Measurements from ENCODE around the gene LRP6.
"Not testable (repeated sequence)": the region's sequence is repeated elsewhere in the genome, so short reads cannot be mapped to it uniquely, and the experiment has no call there.

LRP6 gene

GRCh38 chr12:12159988-12160387 is 106.9 kb downstream of the LRP6 start:
- DNase-seq (ENCODE audit: low spot score in 2 of 2) (no peak), ATAC-seq (ENCODE audit: low read depth) (no peak)
- Mint-ChIP-seq H3K9me3 (no peaks in the 10 kb centered on the region), H3K4me1 (no peaks in the 10 kb centered on the region), H3K27me3 (no peaks in the 10 kb centered on the region), H3K27ac (no peak overlapping the region), H3K4me3 (no peak overlapping the region), H3K36me3 (no peaks in the 10 kb centered on the region)

GRCh38 chr12:12158858-12159257 is 108.0 kb downstream of the LRP6 start:
- Mint-ChIP-seq H3K27me3 (no peaks in the 10 kb centered on the region), H3K27ac (no peak overlapping the region), H3K36me3 (no peaks in the 10 kb centered on the region), H3K9me3 (no peaks in the 10 kb centered on the region), H3K4me1 (no peaks in the 10 kb centered on the region), H3K4me3 (no peak overlapping the region)
- no peak for DNase-seq (ENCODE audit: low spot score in 2 of 2)
- no peak for ATAC-seq (ENCODE audit: low read depth)

GRCh38 chr12:12157424-12157823 is 109.4 kb downstream of the LRP6 start:
- Mint-ChIP-seq H3K4me3 (no peak overlapping the region), H3K9me3 (no peaks in the 10 kb centered on the region), H3K36me3 (no peaks in the 10 kb centered on the region), H3K27me3 (no peaks in the 10 kb centered on the region), H3K27ac (no peak overlapping the region), H3K4me1 (no peaks in the 10 kb centered on the region)
- ATAC-seq (ENCODE audit: low read depth) (no peak), DNase-seq (ENCODE audit: low spot score in 2 of 2) (no peak)

GRCh38 chr12:12156828-12157227 is 110.0 kb downstream of the LRP6 start:
- no peak for DNase-seq (ENCODE audit: low spot score in 2 of 2)
- Mint-ChIP-seq H3K9me3 (no peaks in the 10 kb centered on the region), H3K27ac (no peak overlapping the region), H3K4me3 (no peak overlapping the region), H3K27me3 (no peaks in the 10 kb centered on the region), H3K4me1 (no peaks in the 10 kb centered on the region), H3K36me3 (no peaks in the 10 kb centered on the region)
- ATAC-seq (ENCODE audit: low read depth) = no peak

GRCh38 chr12:12156116-12156515 is 110.7 kb downstream of the LRP6 start:
- Mint-ChIP-seq H3K9me3 (no peaks in the 10 kb centered on the region), H3K4me1 (no peaks in the 10 kb centered on the region), H3K36me3 (no peaks in the 10 kb centered on the region), H3K27ac (no peak overlapping the region), H3K27me3 (no peaks in the 10 kb centered on the region), H3K4me3 (no peak overlapping the region)
- ATAC-seq (ENCODE audit: low read depth) (no peak), DNase-seq (ENCODE audit: low spot score in 2 of 2) (no peak)

- ATAC-seq (ENCODE audit: low read depth) (no peak), DNase-seq (ENCODE audit: low spot score in 2 of 2) (no peak)
- no peak overlapping the region for H3K4me3 Mint-ChIP-seq
- H3K4me1 Mint-ChIP-seq = no peaks in the 10 kb centered on the region
- no peaks in the 10 kb centered on the region for H3K9me3 Mint-ChIP-seq
- no peaks in the 10 kb centered on the region for H3K27me3 Mint-ChIP-seq
- no peaks in the 10 kb centered on the region for H3K36me3 Mint-ChIP-seq
- H3K27ac Mint-ChIP-seq = no peak overlapping the region
Observed at GRCh38 chr12:12153596-12153995, 113.2 kb downstream of the LRP6 start.

- no peaks in the 10 kb centered on the region for H3K4me1 Mint-ChIP-seq
Observed at GRCh38 chr12:12147111-12147510, 119.7 kb downstream of the LRP6 start.

GRCh38 chr12:12144531-12144930 is 122.3 kb downstream of the LRP6 start:
- not testable (repeated sequence) for H3K36me3 Mint-ChIP-seq; H3K9me3 Mint-ChIP-seq; H3K27me3 Mint-ChIP-seq; DNase-seq (ENCODE audit: low spot score in 2 of 2); H3K4me3 Mint-ChIP-seq; H3K4me1 Mint-ChIP-seq; H3K27ac Mint-ChIP-seq; ATAC-seq (ENCODE audit: low read depth)

More at GRCh38 chr12:12147111-12147510, 119.7 kb downstream of the LRP6 start:
- DNase-seq (ENCODE audit: low spot score in 2 of 2) (no peak), ATAC-seq (ENCODE audit: low read depth) (no peak)
- peaks cover 2% of the 10 kb centered on the region for H3K36me3 Mint-ChIP-seq
- H3K4me3 Mint-ChIP-seq = no peak overlapping the region
- H3K9me3 Mint-ChIP-seq = no peaks in the 10 kb centered on the region
- H3K27ac Mint-ChIP-seq = no peak overlapping the region
- peaks cover 1% of the 10 kb centered on the region for H3K27me3 Mint-ChIP-seq

GRCh38 chr12:12141000-12141399 is 125.8 kb downstream of the LRP6 start:
- Mint-ChIP-seq H3K27ac (no peak overlapping the region), H3K4me1 (no peaks in the 10 kb centered on the region), H3K4me3 (no peak overlapping the region), H3K9me3 (no peaks in the 10 kb centered on the region), H3K36me3 (no peaks in the 10 kb centered on the region), H3K27me3 (peaks cover 3% of the 10 kb centered on the region)
- ATAC-seq (ENCODE audit: low read depth) (no peak), DNase-seq (ENCODE audit: low spot score in 2 of 2) (no peak)

- ATAC-seq (ENCODE audit: low read depth) (no peak), DNase-seq (ENCODE audit: low spot score in 2 of 2) (no peak)
- Mint-ChIP-seq H3K27me3 (peaks cover 8% of the 10 kb centered on the region), H3K36me3 (no peaks in the 10 kb centered on the region), H3K9me3 (no peaks in the 10 kb centered on the region), H3K27ac (no peak overlapping the region), H3K4me3 (no peak overlapping the region), H3K4me1 (no peaks in the 10 kb centered on the region)
Observed at GRCh38 chr12:12138203-12139154, 128.4 kb downstream of the LRP6 start.

- Mint-ChIP-seq H3K9me3 (no peaks in the 10 kb centered on the region), H3K36me3 (no peaks in the 10 kb centered on the region)
- DNase-seq (ENCODE audit: low spot score in 2 of 2) = no peak
Observed at GRCh38 chr12:12133785-12134184, 133.1 kb downstream of the LRP6 start.

GRCh38 chr12:12133259-12133658 is 133.6 kb downstream of the LRP6 start:
- H3K4me3 Mint-ChIP-seq = no peak overlapping the region
- H3K27ac Mint-ChIP-seq = no peak overlapping the region
- DNase-seq (ENCODE audit: low spot score in 2 of 2) = no peak
- H3K36me3 Mint-ChIP-seq = no peaks in the 10 kb centered on the region
- no peak for ATAC-seq (ENCODE audit: low read depth)
- H3K27me3 Mint-ChIP-seq = peaks cover 9% of the 10 kb centered on the region
- no peaks in the 10 kb centered on the region for H3K9me3 Mint-ChIP-seq
- no peaks in the 10 kb centered on the region for H3K4me1 Mint-ChIP-seq

More at GRCh38 chr12:12133785-12134184, 133.1 kb downstream of the LRP6 start:
- H3K4me3 Mint-ChIP-seq = no peak overlapping the region
- H3K4me1 Mint-ChIP-seq = no peaks in the 10 kb centered on the region
- no peak for ATAC-seq (ENCODE audit: low read depth)
- H3K27me3 Mint-ChIP-seq = peaks cover 9% of the 10 kb centered on the region
- H3K27ac Mint-ChIP-seq = no peak overlapping the region

- H3K27me3 Mint-ChIP-seq = peaks cover 3% of the 10 kb centered on the region
- no peak for ATAC-seq (ENCODE audit: low read depth)
- H3K36me3 Mint-ChIP-seq = no peaks in the 10 kb centered on the region
- H3K27ac Mint-ChIP-seq = no peak overlapping the region
- no peaks in the 10 kb centered on the region for H3K9me3 Mint-ChIP-seq
- no peak for DNase-seq (ENCODE audit: low spot score in 2 of 2)
- H3K4me3 Mint-ChIP-seq = no peak overlapping the region
- H3K4me1 Mint-ChIP-seq = no peaks in the 10 kb centered on the region
Observed at GRCh38 chr12:12128670-12129069, 138.2 kb downstream of the LRP6 start.

- DNase-seq (ENCODE audit: low spot score in 2 of 2) = no peak
- no peak for ATAC-seq (ENCODE audit: low read depth)
- no peaks in the 10 kb centered on the region for H3K36me3 Mint-ChIP-seq
- H3K4me1 Mint-ChIP-seq = no peaks in the 10 kb centered on the region
- no peaks in the 10 kb centered on the region for H3K9me3 Mint-ChIP-seq
- peaks cover 3% of the 10 kb centered on the region for H3K27me3 Mint-ChIP-seq
- H3K27ac Mint-ChIP-seq = no peak overlapping the region
- H3K4me3 Mint-ChIP-seq = no peak overlapping the region
Observed at GRCh38 chr12:12127304-12127703, 139.5 kb downstream of the LRP6 start.

GRCh38 chr12:12126551-12126950 is 140.3 kb downstream of the LRP6 start:
- no peaks in the 10 kb centered on the region for H3K36me3 Mint-ChIP-seq
- no peaks in the 10 kb centered on the region for H3K4me1 Mint-ChIP-seq
- ATAC-seq (ENCODE audit: low read depth) (no peak), DNase-seq (ENCODE audit: low spot score in 2 of 2) (no peak)
- H3K4me3 Mint-ChIP-seq = no peak overlapping the region
- no peak overlapping the region for H3K27ac Mint-ChIP-seq
- peaks cover 3% of the 10 kb centered on the region for H3K27me3 Mint-ChIP-seq
- H3K9me3 Mint-ChIP-seq = no peaks in the 10 kb centered on the region

Data from memory B cell (primary cell).